ENCODE results near the gene AFDN.

DNA sequence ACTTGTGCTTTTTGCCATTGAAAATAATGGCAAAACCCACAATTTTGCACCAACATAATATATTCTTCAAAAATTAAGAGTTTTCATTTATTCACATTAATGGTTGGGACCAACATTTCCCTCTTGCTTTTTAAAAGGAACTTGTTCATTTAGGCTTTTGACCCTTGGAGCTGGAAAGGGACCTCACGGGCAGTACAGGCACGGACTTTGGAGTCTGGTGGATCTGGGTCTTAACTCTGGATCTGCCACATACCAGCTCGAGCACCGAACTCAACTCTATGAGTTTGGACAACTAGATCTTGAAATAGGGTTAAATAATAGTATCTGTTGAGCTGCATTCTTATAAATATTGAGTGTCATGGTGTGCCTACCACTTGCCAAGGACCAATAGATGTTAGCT lies 37.2 kb downstream of the AFDN start:
- TF ChIP-seq, protein P1, sequence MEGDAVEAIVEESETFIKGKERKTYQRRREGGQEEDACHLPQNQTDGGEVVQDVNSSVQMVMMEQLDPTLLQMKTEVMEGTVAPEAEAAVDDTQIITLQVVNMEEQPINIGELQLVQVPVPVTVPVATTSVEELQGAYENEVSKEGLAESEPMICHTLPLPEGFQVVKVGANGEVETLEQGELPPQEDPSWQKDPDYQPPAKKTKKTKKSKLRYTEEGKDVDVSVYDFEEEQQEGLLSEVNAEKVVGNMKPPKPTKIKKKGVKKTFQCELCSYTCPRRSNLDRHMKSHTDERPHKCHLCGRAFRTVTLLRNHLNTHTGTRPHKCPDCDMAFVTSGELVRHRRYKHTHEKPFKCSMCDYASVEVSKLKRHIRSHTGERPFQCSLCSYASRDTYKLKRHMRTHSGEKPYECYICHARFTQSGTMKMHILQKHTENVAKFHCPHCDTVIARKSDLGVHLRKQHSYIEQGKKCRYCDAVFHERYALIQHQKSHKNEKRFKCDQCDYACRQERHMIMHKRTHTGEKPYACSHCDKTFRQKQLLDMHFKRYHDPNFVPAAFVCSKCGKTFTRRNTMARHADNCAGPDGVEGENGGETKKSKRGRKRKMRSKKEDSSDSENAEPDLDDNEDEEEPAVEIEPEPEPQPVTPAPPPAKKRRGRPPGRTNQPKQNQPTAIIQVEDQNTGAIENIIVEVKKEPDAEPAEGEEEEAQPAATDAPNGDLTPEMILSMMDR (conservative IDR thresholded peaks at IDR 0.05 in 1 of 2, IDR thresholded peaks at IDR 0.05 in 1 of 2; ENCODE audit: low read depth in 1 of 2, low read length in 2 of 2): no peak
- TF ChIP-seq EZH2 (IDR thresholded peaks at IDR 0.05; ENCODE audit: low read length, missing control alignments): no peak
